Measurements from ENCODE around the gene VPS4A. TPM values are rescaled to one million over a fixed set of nuclear protein-coding genes. Genes with fewer than 3 reads are reported as not detected.

Gene VPS4A
- polyA plus RNA-seq, 1 donor (not counting 4 experiments of a cell fraction or from before 2014, with no cell fraction given): 18.2 TPM

- no peak overlapping the region for H2AFZ ChIP-seq (ENCODE audit: control insufficient read depth, low read length)
- TF ChIP-seq CTCF (optimal IDR thresholded peaks at IDR 0.05 in 1 of 3, IDR thresholded peaks at IDR 0.05 in 1 of 3, conservative IDR thresholded peaks at IDR 0.05 in 1 of 3; ENCODE audit: extremely low read depth in 1 of 3, insufficient read depth in 2 of 3, low read length in 3 of 3) (no peak), EZH2 (IDR thresholded peaks at IDR 0.05; ENCODE audit: low read length) (no peak)
- peaks cover 62% of the 10 kb centered on the region for H3K79me2 ChIP-seq (ENCODE audit: control insufficient read depth, insufficient read depth, low read length)
- H3K9me1 ChIP-seq (ENCODE audit: control insufficient read depth, extremely low read depth, insufficient read depth, low read length): no peaks in the 10 kb centered on the region
- no peak for DNase-seq (ENCODE audit: low read depth, low spot score)
- no peaks in the 10 kb centered on the region for H3K27me3 ChIP-seq (ENCODE audit: control insufficient read depth, extremely low read depth, insufficient read depth, low read length)
- H4K20me1 ChIP-seq (ENCODE audit: control insufficient read depth, extremely low read depth, insufficient read depth, low read length): peaks cover 10% of the 10 kb centered on the region
- dilution Hi-C loops (cut with MboI; ENCODE audit: extremely low pct_ligation_motif_present, low sequenced_read_pairs): no loop called here
- peaks cover 51 to 68% of the 10 kb centered on the region in 2 experiments for H3K36me3 ChIP-seq (ENCODE audit: control insufficient read depth in 2 of 2, extremely low read depth in 1 of 2, insufficient read depth in 2 of 2, low read length in 2 of 2)
- H3K9me3 ChIP-seq (ENCODE audit: control insufficient read depth, low read depth, low read length): no peaks in the 10 kb centered on the region
- H3K27ac ChIP-seq (ENCODE audit: control insufficient read depth, insufficient read depth, low read length): no peak overlapping the region
- H3K4me3 ChIP-seq (ENCODE audit: control insufficient read depth in 2 of 3, extremely low read depth in 1 of 3, insufficient read depth in 2 of 3, low read depth in 1 of 3, low read length in 3 of 3): no peak overlapping the region
- no peak for FAIRE-seq
- H3K4me1 ChIP-seq (ENCODE audit: control insufficient read depth, extremely low read depth, insufficient read depth, low read length): peaks cover 3% of the 10 kb centered on the region
- no peak overlapping the region for H3K9ac ChIP-seq (ENCODE audit: control insufficient read depth, extremely low read depth, insufficient read depth, low read length)
- H3K4me2 ChIP-seq (ENCODE audit: control insufficient read depth, extremely low read depth, insufficient read depth, low read depth, low read length): no peak overlapping the region
Measured at GRCh38 chr16:69323415-69323814, 12.3 kb downstream of the VPS4A start.

GRCh38 chr16:69324013-69324531 lies 12.9 kb downstream of the VPS4A start:
- H2AFZ ChIP-seq (ENCODE audit: control insufficient read depth, low read length): no peak overlapping the region
- TF ChIP-seq EZH2 (IDR thresholded peaks at IDR 0.05; ENCODE audit: low read length) (no peak), CTCF (optimal IDR thresholded peaks at IDR 0.05 in 1 of 3, IDR thresholded peaks at IDR 0.05 in 1 of 3, conservative IDR thresholded peaks at IDR 0.05 in 1 of 3; ENCODE audit: extremely low read depth in 1 of 3, insufficient read depth in 2 of 3, low read length in 3 of 3) (no peak)
- peaks cover 69% of the 10 kb centered on the region for H3K79me2 ChIP-seq (ENCODE audit: control insufficient read depth, insufficient read depth, low read length)
- no peak overlapping the region for H3K4me2 ChIP-seq (ENCODE audit: control insufficient read depth, extremely low read depth, insufficient read depth, low read depth, low read length)
- dilution Hi-C loops (cut with MboI; ENCODE audit: extremely low pct_ligation_motif_present, low sequenced_read_pairs): no loop called here
- no peaks in the 10 kb centered on the region for H3K27me3 ChIP-seq (ENCODE audit: control insufficient read depth, extremely low read depth, insufficient read depth, low read length)
- no peak for FAIRE-seq
- H3K4me3 ChIP-seq (ENCODE audit: control insufficient read depth in 2 of 3, extremely low read depth in 1 of 3, insufficient read depth in 2 of 3, low read depth in 1 of 3, low read length in 3 of 3): no peak overlapping the region
- H3K27ac ChIP-seq (ENCODE audit: control insufficient read depth, insufficient read depth, low read length): no peak overlapping the region
- no peaks in the 10 kb centered on the region for H3K9me3 ChIP-seq (ENCODE audit: control insufficient read depth, low read depth, low read length)
- no peak for DNase-seq (ENCODE audit: low read depth, low spot score)
- no peak overlapping the region for H3K9ac ChIP-seq (ENCODE audit: control insufficient read depth, extremely low read depth, insufficient read depth, low read length)
- no peaks in the 10 kb centered on the region for H3K9me1 ChIP-seq (ENCODE audit: control insufficient read depth, extremely low read depth, insufficient read depth, low read length)
- H4K20me1 ChIP-seq (ENCODE audit: control insufficient read depth, extremely low read depth, insufficient read depth, low read length): peaks cover 12% of the 10 kb centered on the region
- H3K4me1 ChIP-seq (ENCODE audit: control insufficient read depth, extremely low read depth, insufficient read depth, low read length): peaks cover 10% of the 10 kb centered on the region
- H3K36me3 ChIP-seq (ENCODE audit: control insufficient read depth in 2 of 2, extremely low read depth in 1 of 2, insufficient read depth in 2 of 2, low read length in 2 of 2): peaks cover 45 to 67% of the 10 kb centered on the region in 2 experiments
